Tibial artery (tissue), 4 donors: Measurements from ENCODE around the gene SREBF1.
A peak's percentile ranks its signal among the peaks of the same experiment; 100 is the strongest.

Experiments
- DNase-seq, 2 donors: peaks; one replicate each; pipeline ENCODE4 v3.0.0-alpha.2; 2019
- H3K27ac ChIP-seq, 2 donors: fragments of 200-600 bp; sonication (generic) in 1 of 2; 1 replicate in 1 of 2; 2 replicates in 1 of 2; pipeline ENCODE4 v1.5.1; 2018 to 2019; ENCODE audit warnings: mild to moderate bottlenecking in 1 of 2
- H3K27me3 ChIP-seq, 2 donors: fragments of 200-600 bp; sonication (generic) in 1 of 2; one replicate each; pipeline versions ENCODE4 v1.5.1 to v1.6.0; 2016 to 2019
- H3K36me3 ChIP-seq, 3 donors: fragments of 200-600 bp; sonication (generic) in 2 of 3; one replicate each; pipeline ENCODE4 v1.5.1; 2016 to 2019; ENCODE audit warnings: mild to moderate bottlenecking in 2 of 3
- H3K4me1 ChIP-seq, 4 donors: fragments of 200-600 bp; sonication (generic) in 2 of 4; 1 replicate in 3 of 4; 2 replicates in 1 of 4; pipeline ENCODE4 v1.5.1; 2016 to 2019
- H3K4me3 ChIP-seq, 2 donors: fragments of 200-600 bp; sonication (generic) in 1 of 2; 1 replicate in 1 of 2; 2 replicates in 1 of 2; pipeline ENCODE4 v1.5.1; 2018 to 2019; ENCODE audit warnings: mild to moderate bottlenecking in 2 of 2
- H3K9me3 ChIP-seq, 3 donors: fragments of 200-600 bp; sonication (generic) in 1 of 3; one replicate each; pipeline ENCODE4 v1.5.1; 2016 to 2019
- CTCF ChIP-seq, 2 experiments: fragments of 200-600 bp in 1 of 2; fragments of 450-650 bp in 1 of 2; IDR thresholded peaks; one replicate each; pipeline ENCODE4 v1.5.1; 2017 to 2019; ENCODE audit warnings: antibody characterized with exemption in 2 of 2, mild to moderate bottlenecking in 1 of 2, moderate library complexity in 1 of 2
- intact Hi-C: fragments of 100-400 bp; cut with DNase I; formaldehyde crosslinking; loops from one replicate; pipeline ENCODE4 v1.15.0; 2023; ENCODE audit warnings: low total_unique reads

Gene SREBF1

GRCh38 chr17:17783825-17784656 is 52.7 kb downstream of the SREBF1 start:
- peak in 1 of 2 donors; percentile 45 for DNase-seq
- intact Hi-C loops: loop anchor here (5.0 to 10.0 kb wide), 2 partner anchors 99 to 303 kb away; partner anchors contain the start of genes DRG2 and RAI1

GRCh38 chr17:17783116-17783824 is 53.5 kb downstream of the SREBF1 start:
- Histone ChIP-seq H3K9me3 (no peaks in the 10 kb centered on the region), H3K27ac (peak overlapping the region; percentile 70 to 82), H3K4me1 (peaks cover 13 to 62% (median 47%) of the 10 kb centered on the region in 4 donors), H3K36me3 (no peaks in the 10 kb centered on the region), H3K27me3 (no peaks in the 10 kb centered on the region), H3K4me3 (peak overlapping the region; percentile 50 to 58)
- intact Hi-C loops: loop anchor here (5.0 to 10.0 kb wide), 2 partner anchors 98 to 304 kb away; partner anchors contain the start of genes DRG2 and RAI1
- no peak for TF ChIP-seq CTCF (IDR thresholded peaks at IDR 0.05)
- DNase-seq: peak in 1 of 2 donors; percentile 79

More at GRCh38 chr17:17783825-17784656, 52.7 kb downstream of the SREBF1 start:
- peak overlapping the region; percentile 50 to 58 for H3K4me3 ChIP-seq
- H3K9me3 ChIP-seq: no peaks in the 10 kb centered on the region
- peak overlapping the region; percentile 41 to 70 for H3K27ac ChIP-seq
- H3K36me3 ChIP-seq: no peaks in the 10 kb centered on the region
- H3K4me1 ChIP-seq: peaks cover 13 to 54% (median 40%) of the 10 kb centered on the region in 4 donors
- no peaks in the 10 kb centered on the region for H3K27me3 ChIP-seq
- no peak for TF ChIP-seq CTCF (IDR thresholded peaks at IDR 0.05)

GRCh38 chr17:17782523-17783115 is 54.2 kb downstream of the SREBF1 start:
- H3K36me3 ChIP-seq: no peaks in the 10 kb centered on the region
- peak overlapping the region; percentile 50 to 58 for H3K4me3 ChIP-seq
- intact Hi-C loops: loop anchor here (5.0 to 10.0 kb wide), 2 partner anchors 98 to 305 kb away; partner anchors contain the start of genes DRG2 and RAI1
- no peak for DNase-seq
- peaks cover 13 to 68% (median 51%) of the 10 kb centered on the region in 4 donors for H3K4me1 ChIP-seq
- no peak for TF ChIP-seq CTCF (IDR thresholded peaks at IDR 0.05)
- no peaks in the 10 kb centered on the region for H3K27me3 ChIP-seq
- no peaks in the 10 kb centered on the region for H3K9me3 ChIP-seq
- H3K27ac ChIP-seq: peak overlapping the region; percentile 70 to 82

GRCh38 chr17:17781591-17782496 is 54.9 kb downstream of the SREBF1 start:
- Histone ChIP-seq H3K4me3 (peak overlapping the region; percentile 50 to 58), H3K4me1 (peaks cover 13 to 69% (median 51%) of the 10 kb centered on the region in 4 donors), H3K27ac (peak overlapping the region; percentile 70 to 82), H3K27me3 (no peaks in the 10 kb centered on the region), H3K36me3 (no peaks in the 10 kb centered on the region), H3K9me3 (no peaks in the 10 kb centered on the region)
- TF ChIP-seq CTCF (IDR thresholded peaks at IDR 0.05): no peak
- DNase-seq: peak; percentile 57 to 93
- intact Hi-C loops: loop anchor here (5.0 to 10.0 kb wide), 2 partner anchors 97 to 305 kb away; partner anchors contain the start of genes DRG2 and RAI1
